Limb (tissue), 2 donors: ENCODE data around the gene TECPR1.
A peak's percentile ranks its signal among the peaks of the same experiment; 100 is the strongest.

Experiments used
- DNase-seq, 2 donors: peaks; one replicate each; pipeline ENCODE4 v3.0.0-alpha.2; 2016; ENCODE audit errors: extremely low spot score in 2 of 2

TECPR1 gene

GRCh38 chr7:98285157-98286092 lies 33.4 kb upstream of the TECPR1 start:
- no peak for DNase-seq

DNA sequence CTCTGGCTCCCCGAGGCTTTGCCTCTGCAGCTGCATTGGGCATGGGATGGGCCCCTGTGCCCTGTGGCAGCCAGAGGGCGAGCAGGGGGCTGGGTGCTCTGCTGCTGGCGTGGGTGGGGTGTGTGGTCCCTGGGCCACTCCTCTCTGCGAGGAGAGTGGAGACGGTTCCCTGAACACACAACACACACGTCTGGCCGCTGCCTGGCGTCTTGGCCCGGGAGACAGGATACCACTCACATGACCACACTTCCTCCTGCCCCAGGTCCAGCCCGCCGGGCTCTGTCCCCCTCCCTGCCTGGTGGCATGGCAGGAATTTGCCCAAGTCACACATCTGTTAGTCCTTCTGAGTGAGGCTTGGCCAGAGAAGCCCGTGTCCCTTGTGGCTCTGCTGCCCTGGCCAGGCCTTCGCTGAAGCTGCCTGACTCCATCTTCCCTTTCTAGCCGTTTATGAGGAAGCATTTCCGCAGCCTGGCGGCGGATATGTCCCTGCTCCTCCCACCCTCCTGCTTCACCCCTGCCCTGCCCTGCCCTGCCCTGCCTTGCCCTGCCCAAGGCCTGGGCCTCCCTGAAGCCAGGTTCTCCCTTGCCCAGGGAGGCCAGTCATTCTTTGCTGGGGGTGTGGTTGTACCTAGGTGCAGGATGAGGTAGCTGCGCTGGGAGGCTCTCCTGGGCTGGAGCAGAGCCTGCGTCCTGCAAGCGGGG lies 32.5 kb upstream of the TECPR1 start:
- DNase-seq, result no peak

DNA sequence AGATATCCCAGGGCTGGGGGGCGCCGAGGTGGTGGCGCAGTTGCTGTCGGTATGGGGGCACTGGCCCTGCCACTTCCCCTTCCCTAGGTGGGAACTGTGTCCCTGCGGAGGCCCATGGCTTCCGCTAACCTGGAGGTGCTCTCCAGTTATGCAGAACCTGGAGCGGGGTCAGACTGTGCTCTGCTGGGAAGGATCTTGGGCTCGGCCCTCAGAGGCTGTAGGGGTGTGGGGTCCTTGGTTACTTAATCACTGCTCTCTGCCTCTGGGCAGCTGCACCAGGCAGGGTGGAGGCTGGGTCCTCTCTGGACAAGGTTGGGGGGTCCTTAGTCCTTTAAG lies 31.8 kb upstream of the TECPR1 start:
- no peak for DNase-seq

- DNase-seq, result no peak
Measured at GRCh38 chr7:98283127-98283886, 31.3 kb upstream of the TECPR1 start.

DNA sequence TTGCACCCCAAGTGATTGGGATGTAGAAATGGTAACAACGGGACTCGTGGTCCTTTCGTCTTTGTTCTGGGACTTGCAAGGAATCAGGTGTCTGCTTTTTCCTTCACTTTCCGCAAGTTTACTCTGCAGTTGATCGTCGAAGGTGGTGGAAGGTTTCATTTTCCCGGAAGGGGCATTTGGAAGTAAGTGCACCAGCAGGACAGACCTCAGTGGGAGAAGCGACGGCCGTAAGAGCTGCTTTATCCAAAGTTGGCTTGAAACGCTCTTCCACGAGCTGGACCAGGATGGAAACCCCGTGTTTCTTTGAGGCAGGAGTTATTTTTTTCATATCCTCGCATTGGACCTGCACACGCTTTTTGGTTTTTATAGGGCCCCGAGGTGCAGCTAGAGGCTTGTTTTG lies 30.7 kb upstream of the TECPR1 start:
- no peak for DNase-seq

DNA sequence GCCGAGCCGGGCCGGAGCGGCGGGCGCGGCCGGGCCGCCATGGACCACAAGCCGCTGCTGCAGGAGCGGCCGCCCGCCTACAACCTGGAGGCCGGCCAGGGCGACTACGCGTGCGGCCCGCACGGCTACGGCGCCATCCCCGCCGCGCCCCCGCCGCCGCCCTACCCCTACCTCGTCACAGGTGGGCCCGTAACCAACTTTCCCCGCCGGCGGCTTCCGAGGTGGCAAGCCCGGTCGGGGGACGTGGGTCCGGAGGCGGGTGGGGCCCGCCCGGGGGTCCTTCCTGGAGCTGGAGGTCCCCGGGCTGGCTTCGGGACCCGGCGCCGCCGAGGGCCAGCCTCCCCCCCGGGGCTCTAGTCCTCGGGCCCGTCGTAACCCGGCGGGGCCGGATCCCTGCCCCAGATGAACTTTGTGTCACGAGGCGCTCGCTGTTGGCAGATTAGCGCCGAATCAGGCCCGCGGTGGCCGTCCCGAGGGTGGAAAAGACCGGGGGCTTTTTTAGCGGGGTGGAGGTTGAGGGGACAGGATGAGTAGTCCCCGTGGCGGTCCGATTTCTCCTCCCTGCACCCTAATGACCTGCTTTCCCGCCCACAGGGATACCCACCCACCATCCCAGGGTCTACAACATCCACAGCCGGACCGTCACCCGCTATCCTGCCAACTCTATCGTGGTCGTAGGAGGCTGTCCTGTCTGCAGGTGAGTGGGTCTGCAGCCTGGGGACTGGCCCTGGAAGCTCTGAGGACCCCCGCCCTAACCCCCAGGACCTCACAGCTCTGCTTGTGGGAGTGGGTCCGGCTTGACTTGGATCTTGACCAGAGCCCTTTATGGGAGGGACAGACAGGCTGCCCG lies 29.9 kb upstream of the TECPR1 start:
- no peak for DNase-seq

DNA sequence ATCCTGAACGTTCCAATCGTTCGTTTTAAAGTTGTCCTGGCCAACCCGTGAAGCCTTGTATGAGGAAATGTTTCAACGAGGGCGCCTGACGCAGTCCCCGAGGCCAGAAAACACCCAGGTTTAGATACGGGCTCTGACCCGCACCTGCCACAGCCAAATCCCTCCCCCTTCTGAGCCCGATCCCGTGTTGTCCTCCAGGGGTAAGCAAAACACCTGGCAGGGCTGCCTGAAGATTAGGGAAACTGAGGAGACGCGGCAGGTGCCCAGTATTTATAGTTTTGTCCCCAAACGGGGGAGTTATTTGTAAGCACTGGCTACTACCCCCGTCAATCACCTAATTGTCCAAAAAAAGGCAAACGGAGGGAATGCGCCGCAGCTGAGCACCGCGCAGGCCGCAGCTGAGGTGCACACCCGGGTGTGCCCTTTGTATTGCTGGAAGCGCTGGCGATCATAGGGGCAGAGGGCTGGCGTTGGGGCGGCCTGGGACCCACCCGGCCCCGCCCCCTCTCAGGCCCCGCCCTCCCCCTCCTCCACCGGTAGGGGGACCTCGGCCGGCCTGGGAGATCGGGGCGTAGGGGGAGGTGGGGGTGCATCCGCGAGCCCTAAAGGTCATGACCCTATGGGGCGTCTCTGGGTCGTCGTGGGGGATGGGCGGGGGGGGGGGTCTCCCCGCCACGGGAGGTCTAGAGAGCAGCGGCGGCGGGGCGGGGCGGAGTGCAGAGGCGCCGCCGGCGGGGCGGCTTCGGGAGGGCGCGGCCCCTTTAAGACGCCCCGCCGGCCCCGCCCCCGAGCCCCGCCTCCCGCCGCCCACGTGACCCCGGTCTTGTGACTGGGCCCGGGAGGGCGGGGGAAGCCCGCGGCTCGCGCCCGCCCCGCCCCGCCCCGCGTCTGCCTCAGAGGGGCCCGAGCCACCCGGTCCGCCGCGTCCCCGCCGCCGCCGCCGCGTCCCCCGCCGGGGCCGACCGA lies 29.0 kb upstream of the TECPR1 start, which contains the start of gene BRI3:
Gene BRI3 (plus strand): TSS at position 896 of the 966 bp plus-strand sequence. CDS start 110 bp downstream, outside the sequence.
- peak; percentile 84 to 97 for DNase-seq

DNA sequence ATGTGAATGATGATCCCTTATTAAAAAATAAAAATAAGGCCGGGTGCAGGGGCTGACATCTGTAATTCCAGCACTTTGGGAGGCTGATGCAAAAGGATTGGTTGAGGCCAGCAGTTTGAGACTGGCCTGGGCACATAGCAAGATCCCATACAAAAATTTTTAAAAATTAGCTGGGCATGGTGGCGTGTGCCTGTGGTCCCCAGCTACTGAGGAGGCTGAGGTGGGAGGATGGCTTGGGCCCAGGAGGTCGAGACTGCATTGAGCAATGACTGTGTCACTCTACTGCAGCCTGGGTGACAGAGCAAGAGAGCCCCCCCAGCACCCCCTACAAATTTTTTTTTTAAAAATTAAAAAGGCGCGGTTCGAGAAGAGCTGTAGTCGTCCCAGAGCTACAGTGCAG lies 28.3 kb upstream of the TECPR1 start:
- no peak for DNase-seq

DNA sequence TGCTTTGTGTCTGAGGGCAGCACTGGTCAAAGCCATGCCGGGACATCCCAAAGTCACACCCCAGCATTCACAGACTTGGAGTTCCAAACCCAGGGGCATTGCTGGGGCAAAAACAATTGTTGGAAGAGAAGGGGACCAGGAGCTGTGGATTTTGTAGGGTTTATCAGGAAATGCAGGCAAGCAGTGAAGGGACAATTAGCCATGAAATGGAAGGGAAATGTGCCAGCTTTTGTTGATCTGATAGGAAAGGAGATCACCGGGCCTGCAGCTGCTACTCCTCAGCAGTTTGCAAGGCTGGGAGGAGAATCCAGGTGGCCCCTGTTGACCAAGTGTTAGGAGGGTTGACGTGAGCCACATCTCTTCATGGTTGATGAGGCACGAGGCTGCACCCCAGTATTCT lies 26.9 kb upstream of the TECPR1 start:
- no peak for DNase-seq

GRCh38 chr7:98278408-98278807 lies 26.4 kb upstream of the TECPR1 start:
- DNase-seq, result no peak

DNA sequence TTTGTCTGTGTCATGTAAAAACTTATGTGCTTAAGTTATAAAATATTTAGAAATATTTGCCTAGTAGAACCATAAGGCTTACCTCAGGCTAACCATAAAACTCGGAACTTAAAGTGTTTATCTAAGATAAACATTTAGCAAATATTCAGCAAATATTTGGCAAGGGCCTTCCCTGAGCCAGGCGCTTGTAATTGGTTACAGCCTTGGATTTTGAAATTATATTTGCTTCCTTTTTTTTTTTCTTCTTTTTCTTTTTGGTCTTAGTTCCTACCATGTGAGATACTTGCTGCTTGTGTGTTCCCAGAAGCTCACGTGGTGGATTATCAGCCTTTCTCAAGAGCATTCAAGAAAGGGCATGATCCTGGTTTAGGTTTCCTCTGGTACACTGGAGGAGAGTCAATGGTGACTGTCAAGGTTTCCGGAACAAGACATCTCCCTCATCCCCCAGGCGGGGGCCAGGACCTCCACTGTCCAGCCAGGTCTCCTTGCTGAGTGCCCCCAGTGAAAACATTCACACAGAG lies 24.3 kb upstream of the TECPR1 start:
- no peak for DNase-seq

- no peak for DNase-seq
Measured at GRCh38 chr7:98267303-98267702, 15.3 kb upstream of the TECPR1 start.

DNA sequence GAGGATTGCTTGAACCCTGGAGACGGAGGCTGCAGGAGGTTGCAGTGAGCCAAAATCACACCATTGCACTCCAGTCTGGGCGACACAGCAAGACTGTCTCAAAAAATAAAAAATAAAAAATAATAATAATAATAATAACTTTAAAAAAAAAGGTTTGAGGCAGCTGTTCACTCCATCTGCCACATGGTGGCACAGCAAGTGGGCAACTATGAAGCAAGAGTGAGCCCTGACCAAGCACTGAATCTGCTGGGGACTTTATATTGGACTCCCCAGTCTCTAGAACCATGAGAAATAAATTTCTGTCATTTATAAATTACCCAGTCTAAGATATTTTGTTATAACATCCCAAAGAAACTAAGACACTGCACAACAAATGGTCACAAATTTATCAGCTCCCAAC lies 14.8 kb upstream of the TECPR1 start:
- DNase-seq, result no peak

DNA sequence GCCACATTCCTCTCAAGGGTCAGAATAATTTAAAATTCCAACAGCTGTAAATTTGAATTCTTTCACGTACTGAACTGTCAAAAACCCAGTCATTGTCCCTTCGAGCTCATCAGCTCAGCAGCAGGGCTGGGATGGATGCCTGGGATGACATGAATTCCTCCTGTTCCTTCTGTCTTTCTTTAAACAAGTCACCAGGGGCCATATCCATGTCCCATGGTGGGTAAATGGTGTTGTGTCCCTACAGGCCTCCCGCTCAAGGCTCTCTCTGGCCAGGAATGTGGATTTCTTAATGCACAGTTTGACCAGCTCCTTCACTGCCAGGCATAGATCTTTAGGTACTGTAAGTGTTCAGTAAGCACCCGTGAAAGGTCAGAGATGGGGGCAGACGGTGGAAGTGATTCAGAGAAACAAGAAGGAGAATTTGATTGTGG lies 13.8 kb upstream of the TECPR1 start:
- DNase-seq, result no peak

GRCh38 chr7:98257701-98258100 lies 5.7 kb upstream of the TECPR1 start:
- no peak for DNase-seq

GRCh38 chr7:98256431-98256830 lies 4.4 kb upstream of the TECPR1 start:
- no peak for DNase-seq

- DNase-seq, result no peak
Measured at GRCh38 chr7:98254951-98255610, 3.0 kb upstream of the TECPR1 start.

DNA sequence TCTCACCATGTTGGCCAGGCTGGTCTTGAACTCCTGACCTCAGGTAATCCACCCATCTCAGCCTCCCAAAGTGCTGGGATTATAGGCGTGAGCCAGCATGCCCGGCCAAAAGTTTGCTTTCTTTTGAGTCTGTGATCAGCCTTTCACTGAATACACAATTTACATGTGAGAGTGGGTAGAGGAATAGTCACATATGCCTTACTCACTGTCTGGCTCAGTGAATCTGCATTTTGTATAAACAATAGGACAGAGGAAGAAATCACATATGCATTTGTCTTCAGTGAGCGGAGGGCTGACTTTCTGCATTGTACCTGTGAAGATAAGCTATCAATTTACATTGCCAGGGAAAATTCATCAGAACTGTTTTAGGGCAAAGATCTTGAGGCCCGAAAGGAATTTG lies 2.5 kb upstream of the TECPR1 start:
- no peak for DNase-seq

DNA sequence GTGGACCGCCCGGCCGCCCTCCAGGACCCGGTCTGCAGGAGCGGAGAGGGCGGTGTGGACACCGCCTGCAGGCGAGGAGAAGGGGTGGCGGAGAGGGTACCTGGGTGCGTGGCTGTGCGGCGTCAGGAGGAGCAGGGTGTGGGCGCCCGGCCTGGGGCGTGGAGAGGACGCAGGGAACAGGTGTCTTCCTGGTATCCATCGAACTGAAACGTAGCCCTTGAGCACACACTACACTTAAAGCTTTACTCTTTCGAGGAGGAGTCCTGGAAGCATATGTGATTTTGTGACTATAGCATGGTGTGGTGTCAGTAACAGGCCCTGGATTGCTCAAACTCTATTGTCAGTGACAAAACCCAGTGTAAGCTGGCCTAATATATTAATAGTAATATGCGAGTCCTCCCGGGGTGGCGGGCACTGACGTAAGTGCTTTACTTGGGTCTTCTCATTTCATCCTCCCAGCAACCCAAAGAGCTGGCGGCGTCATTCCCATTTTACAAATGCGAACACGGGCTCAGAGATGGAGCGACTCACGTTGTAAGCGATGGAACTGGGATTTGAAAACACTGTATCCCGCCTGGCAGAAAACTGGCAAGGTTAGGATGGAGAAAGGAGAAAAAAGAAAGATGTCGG lies 508 bp upstream of the TECPR1 start:
- DNase-seq, result no peak
